ENCODE results near the gene PUM2. TPM values are rescaled to one million over a fixed set of nuclear protein-coding genes. Genes with fewer than 3 reads are reported as not detected.
A peak's percentile ranks its signal among the peaks of the same experiment; 100 is the strongest.

PUM2 gene
- total RNA-seq, 4 donors from 2014 or later, result 61.5 to 140 (median 98.0) TPM

DNA sequence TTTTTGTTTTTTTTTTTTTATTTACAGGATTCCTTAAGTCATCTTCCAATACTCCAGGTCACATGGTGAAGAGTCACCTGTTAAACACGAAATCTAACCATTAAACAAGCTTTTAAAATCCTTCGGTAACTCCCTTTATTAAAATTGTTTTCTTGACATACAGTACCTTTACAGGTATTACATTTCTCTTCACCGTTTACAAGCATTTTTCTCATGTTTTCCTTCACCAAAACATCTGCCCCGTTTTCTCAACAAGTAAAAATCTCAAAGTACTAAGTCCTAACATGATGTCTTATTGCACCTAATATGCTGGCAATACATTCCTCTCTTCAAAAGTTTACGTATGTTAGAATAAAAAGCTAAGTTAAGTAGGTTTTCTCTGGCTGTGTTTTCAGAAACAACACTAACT lies 1.1 kb downstream of the PUM2 start:
- 3% methylated on average over 4 to 5 of the region's 5 CpGs for WGBS, 2 donors (ENCODE audit: low coverage in 1 of 2)
- Histone ChIP-seq H3K4me3 (peak overlapping the region; percentile 80 to 89), H3K27ac (peak overlapping the region; percentile 88 to 97 (median 94)), H3K9me3 (no peaks in the 10 kb centered on the region), H3K4me1 (peaks cover 6 to 74% (median 20%) of the 10 kb centered on the region in 3 donors), H3K27me3 (no peaks in the 10 kb centered on the region), H3K36me3 (no peaks in the 10 kb centered on the region)
- TF ChIP-seq POLR2A (IDR thresholded peaks at IDR 0.05) (no peak), EP300 (IDR thresholded peaks at IDR 0.05) (no peak), POLR2AphosphoS5 (IDR thresholded peaks at IDR 0.05) (no peak)
- TF ChIP-seq, protein P1, sequence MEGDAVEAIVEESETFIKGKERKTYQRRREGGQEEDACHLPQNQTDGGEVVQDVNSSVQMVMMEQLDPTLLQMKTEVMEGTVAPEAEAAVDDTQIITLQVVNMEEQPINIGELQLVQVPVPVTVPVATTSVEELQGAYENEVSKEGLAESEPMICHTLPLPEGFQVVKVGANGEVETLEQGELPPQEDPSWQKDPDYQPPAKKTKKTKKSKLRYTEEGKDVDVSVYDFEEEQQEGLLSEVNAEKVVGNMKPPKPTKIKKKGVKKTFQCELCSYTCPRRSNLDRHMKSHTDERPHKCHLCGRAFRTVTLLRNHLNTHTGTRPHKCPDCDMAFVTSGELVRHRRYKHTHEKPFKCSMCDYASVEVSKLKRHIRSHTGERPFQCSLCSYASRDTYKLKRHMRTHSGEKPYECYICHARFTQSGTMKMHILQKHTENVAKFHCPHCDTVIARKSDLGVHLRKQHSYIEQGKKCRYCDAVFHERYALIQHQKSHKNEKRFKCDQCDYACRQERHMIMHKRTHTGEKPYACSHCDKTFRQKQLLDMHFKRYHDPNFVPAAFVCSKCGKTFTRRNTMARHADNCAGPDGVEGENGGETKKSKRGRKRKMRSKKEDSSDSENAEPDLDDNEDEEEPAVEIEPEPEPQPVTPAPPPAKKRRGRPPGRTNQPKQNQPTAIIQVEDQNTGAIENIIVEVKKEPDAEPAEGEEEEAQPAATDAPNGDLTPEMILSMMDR (IDR thresholded peaks at IDR 0.05), result no peak
- no peak for ATAC-seq

DNA sequence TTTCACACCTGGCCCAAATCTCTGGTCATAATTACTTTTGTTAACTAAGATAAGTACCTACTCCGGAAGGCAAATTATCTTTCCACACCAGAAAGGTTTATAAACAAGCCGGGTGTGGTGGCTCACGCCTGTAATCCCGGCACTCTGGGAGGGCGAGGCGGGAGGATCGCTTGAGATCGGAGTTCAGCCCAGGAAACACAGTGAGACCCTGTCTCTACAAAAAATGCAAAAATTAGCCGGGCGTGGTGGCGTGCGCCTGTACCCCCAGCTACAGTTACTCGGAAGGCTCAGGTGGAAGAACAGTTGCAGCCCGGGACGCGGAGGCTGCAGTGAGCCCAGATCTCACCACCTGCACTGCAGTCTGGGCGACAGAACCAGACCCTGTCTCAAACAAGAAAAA lies 2.1 kb downstream of the PUM2 start:
- Histone ChIP-seq H3K4me1 (peaks cover 6 to 82% (median 20%) of the 10 kb centered on the region in 3 donors), H3K27me3 (no peaks in the 10 kb centered on the region), H3K9me3 (no peaks in the 10 kb centered on the region), H3K4me3 (peak overlapping the region; percentile 80 to 89), H3K27ac (peak overlapping the region in 2 of 4 donors; percentile 90 to 97), H3K36me3 (no peaks in the 10 kb centered on the region)
- 53 to 71% methylated on average over 3 to 17 of the region's 17 CpGs for WGBS, 2 donors (ENCODE audit: low coverage in 1 of 2)
- no peak for ATAC-seq
- TF ChIP-seq POLR2AphosphoS5 (IDR thresholded peaks at IDR 0.05), result no peak
- no peak for TF ChIP-seq EP300 (IDR thresholded peaks at IDR 0.05)
- no peak for TF ChIP-seq POLR2A (IDR thresholded peaks at IDR 0.05)
- TF ChIP-seq, protein P1 (IDR thresholded peaks at IDR 0.05), result no peak

DNA sequence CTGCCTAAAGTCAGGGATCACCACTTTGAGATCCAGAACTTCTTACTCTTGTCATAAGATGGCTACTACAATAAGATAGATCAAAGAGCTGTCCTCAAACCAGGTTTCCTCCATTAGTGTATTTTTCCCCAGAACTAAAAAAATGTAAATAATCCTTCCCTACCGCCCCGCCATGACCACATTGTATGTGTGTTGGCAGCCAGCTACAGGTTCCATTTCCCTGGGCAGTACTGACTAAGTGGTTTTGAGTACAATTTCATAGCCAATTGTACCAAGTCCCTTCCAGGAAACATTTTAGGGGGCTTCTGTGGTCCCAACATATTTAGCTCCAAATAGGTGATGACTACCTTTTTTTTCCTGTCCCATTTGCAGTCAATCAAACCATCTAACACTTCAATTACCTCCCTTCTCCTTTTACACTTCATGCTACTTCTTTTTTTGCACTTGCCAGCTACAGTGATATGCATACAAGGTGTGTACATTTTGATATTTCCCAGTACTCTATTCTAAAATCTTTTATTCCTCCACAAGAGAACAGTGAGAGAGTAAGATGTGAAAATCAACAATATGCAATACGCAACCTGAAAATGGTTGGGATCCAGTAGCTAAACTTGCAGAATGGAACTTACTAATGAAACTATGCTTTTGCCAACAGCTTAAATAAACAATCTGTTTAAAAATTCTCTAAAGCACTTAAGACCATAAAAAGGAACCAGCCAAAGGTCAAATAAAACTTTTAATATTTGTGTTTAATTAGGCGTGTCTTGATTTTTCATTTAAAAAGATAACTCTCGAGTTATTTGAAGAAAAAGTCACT lies 3.9 kb downstream of the PUM2 start:
- Histone ChIP-seq H3K9me3 (no peaks in the 10 kb centered on the region), H3K27me3 (no peaks in the 10 kb centered on the region), H3K4me1 (peaks cover 2 to 82% (median 16%) of the 10 kb centered on the region in 3 donors), H3K27ac (peak overlapping the region in 3 of 4 donors; percentile 14 to 57 (median 35)), H3K4me3 (no peak overlapping the region), H3K36me3 (no peaks in the 10 kb centered on the region)
- TF ChIP-seq POLR2AphosphoS5 (IDR thresholded peaks at IDR 0.05), result no peak
- TF ChIP-seq POLR2A (IDR thresholded peaks at IDR 0.05), result no peak
- TF ChIP-seq, protein P1 (IDR thresholded peaks at IDR 0.05), result no peak
- no peak for TF ChIP-seq EP300 (IDR thresholded peaks at IDR 0.05)
- WGBS, 2 donors (ENCODE audit: low coverage in 1 of 2), result 31 to 32% methylated on average over 5 of the region's 5 CpGs
- no peak for ATAC-seq

DNA sequence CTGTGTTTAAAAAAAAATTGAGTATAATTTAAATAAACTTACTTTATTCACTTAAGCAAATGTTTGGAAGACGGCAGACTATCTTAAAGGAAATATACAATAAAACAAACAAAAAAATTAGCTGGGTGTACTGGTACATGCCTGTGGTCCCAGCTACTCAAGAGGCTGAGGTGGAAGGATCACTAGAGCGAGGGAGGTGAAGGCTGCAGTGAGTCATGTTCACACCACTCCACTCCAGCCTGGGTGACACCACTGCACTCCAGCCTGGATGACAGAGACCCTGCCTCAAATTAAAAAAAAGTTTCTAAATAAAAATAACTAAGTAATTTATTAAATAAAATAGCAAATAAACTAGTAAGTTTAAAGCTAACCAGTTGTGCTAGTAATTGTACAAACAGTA lies 7.5 kb downstream of the PUM2 start:
- no peak for ATAC-seq
- no peak for TF ChIP-seq POLR2AphosphoS5 (IDR thresholded peaks at IDR 0.05)
- TF ChIP-seq, protein P1 (IDR thresholded peaks at IDR 0.05), result no peak
- no peak for TF ChIP-seq POLR2A (IDR thresholded peaks at IDR 0.05)
- TF ChIP-seq EP300 (IDR thresholded peaks at IDR 0.05), result no peak
- H3K27ac ChIP-seq, result no peak overlapping the region
- H3K4me1 ChIP-seq, result peaks cover 3 to 99% (median 14%) of the 10 kb centered on the region in 3 donors
- H3K27me3 ChIP-seq, result no peaks in the 10 kb centered on the region
- H3K9me3 ChIP-seq, result no peaks in the 10 kb centered on the region
- WGBS, 2 donors (ENCODE audit: low coverage in 1 of 2), result 50 to 80% methylated on average over 1 to 2 of the region's 2 CpGs
- no peaks in the 10 kb centered on the region for H3K36me3 ChIP-seq
- no peak overlapping the region for H3K4me3 ChIP-seq

DNA sequence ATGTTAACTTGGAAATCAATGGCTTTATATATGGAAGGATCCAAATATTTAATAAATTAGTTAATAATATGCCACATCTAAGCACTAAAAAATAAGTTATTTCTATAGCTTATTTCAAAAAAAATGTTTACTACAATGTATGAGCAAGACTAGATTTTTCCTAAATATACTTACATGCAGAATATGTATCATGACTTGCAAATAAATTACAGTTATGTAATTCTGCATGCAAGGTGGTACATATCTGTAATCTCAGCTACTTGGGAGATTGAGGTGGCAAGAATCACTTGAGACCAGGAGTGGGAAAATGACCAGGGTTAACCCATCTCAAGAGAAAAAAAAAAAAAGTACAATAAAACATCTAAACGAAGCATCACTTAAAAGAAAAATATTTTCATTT lies 11.6 kb downstream of the PUM2 start:
- H3K4me3 ChIP-seq, result no peak overlapping the region
- H3K27ac ChIP-seq, result no peak overlapping the region
- no peaks in the 10 kb centered on the region for H3K36me3 ChIP-seq
- no peak for ATAC-seq
- peaks cover 18 to 99% (median 19%) of the 10 kb centered on the region in 3 donors for H3K4me1 ChIP-seq
- TF ChIP-seq EP300 (IDR thresholded peaks at IDR 0.05), result no peak
- TF ChIP-seq POLR2AphosphoS5 (IDR thresholded peaks at IDR 0.05), result no peak
- TF ChIP-seq, protein P1 (IDR thresholded peaks at IDR 0.05), result no peak
- no peak for TF ChIP-seq POLR2A (IDR thresholded peaks at IDR 0.05)
- no peaks in the 10 kb centered on the region for H3K9me3 ChIP-seq
- 45 to 47% methylated on average over 1 of the region's 1 CpG for WGBS, 2 donors (ENCODE audit: low coverage in 1 of 2)
- no peaks in the 10 kb centered on the region for H3K27me3 ChIP-seq
